Astrocyte (in vitro differentiated cells and primary cell): ENCODE measurements around the gene HRCT1.
"Not testable (repeated sequence)": the region's sequence is repeated elsewhere in the genome, so short reads cannot be mapped to it uniquely, and the experiment has no call there.

Source experiments
- EZH2 ChIP-seq: IDR thresholded peaks from 2 replicates; pipeline ENCODE4 v1.6.1; 2012; ENCODE audit warnings: mild to moderate bottlenecking, low read length, inconsistent platforms; ENCODE audit not compliant: insufficient read depth
- TF ChIP-seq, protein P1 (sequence below): IDR thresholded peaks from 2 replicates; pipeline ENCODE4 v1.5.1; 2011; ENCODE audit warnings: low read depth, mild to moderate bottlenecking, inconsistent platforms, low read length, moderate library complexity; ENCODE audit not compliant: insufficient read depth

DNA sequence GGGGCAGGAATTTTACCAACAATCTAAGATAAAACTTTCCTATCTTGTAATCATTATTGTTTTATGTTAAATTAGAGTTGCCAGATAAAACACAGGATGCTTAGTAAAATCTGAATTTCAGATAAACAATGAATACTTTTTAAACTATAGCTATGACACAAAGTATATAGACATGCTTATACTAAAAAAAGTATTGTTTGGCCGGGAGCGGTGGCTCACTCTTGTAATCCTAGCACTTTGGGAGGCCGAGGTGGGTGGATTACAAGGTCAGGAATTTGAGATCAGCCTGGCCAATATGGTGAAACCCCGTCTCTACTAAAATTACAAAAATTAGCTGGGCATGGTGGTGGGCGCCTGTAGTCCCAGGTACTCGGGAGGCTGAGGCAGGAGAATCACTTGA lies 28.1 kb downstream of the HRCT1 start:
- TF ChIP-seq, protein P1, sequence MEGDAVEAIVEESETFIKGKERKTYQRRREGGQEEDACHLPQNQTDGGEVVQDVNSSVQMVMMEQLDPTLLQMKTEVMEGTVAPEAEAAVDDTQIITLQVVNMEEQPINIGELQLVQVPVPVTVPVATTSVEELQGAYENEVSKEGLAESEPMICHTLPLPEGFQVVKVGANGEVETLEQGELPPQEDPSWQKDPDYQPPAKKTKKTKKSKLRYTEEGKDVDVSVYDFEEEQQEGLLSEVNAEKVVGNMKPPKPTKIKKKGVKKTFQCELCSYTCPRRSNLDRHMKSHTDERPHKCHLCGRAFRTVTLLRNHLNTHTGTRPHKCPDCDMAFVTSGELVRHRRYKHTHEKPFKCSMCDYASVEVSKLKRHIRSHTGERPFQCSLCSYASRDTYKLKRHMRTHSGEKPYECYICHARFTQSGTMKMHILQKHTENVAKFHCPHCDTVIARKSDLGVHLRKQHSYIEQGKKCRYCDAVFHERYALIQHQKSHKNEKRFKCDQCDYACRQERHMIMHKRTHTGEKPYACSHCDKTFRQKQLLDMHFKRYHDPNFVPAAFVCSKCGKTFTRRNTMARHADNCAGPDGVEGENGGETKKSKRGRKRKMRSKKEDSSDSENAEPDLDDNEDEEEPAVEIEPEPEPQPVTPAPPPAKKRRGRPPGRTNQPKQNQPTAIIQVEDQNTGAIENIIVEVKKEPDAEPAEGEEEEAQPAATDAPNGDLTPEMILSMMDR, result not testable (repeated sequence)
- TF ChIP-seq EZH2, result not testable (repeated sequence)
